Epithelial cell of prostate (primary cell): ENCODE results near the gene RTL10.

ENCODE experiments used
- DNase-seq: peaks from one replicate; pipeline ENCODE4 v3.0.0-alpha.2; 2011; ENCODE audit warnings: low read depth, low spot score
- H3K27ac ChIP-seq: fragments of 450-650 bp; 2 replicates; pipeline ENCODE4 v1.5.1; 2017; ENCODE audit warnings: mild to moderate bottlenecking

The RTL10 gene

DNA sequence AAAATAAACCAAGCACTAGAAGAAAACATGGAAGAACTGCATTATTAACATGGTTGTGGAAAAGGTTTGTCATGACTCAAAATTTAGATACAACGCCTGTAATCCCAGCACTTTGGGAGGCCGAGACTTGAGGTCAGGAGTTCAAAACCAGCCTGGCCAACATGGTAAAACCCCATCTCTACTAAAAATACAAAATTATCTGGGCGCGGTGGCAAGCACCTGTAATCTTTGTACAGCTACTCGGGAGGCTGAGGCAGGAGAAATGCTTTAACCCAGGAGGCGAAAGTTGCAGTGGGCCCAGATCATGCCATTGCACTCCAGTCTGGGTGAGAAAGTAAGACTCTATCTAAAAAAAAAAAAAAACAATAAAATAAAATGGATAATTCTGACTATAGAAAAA is 23.7 kb downstream of the RTL10 start:
- H3K27ac ChIP-seq, result no peak overlapping the region
- DNase-seq, result no peak

DNA sequence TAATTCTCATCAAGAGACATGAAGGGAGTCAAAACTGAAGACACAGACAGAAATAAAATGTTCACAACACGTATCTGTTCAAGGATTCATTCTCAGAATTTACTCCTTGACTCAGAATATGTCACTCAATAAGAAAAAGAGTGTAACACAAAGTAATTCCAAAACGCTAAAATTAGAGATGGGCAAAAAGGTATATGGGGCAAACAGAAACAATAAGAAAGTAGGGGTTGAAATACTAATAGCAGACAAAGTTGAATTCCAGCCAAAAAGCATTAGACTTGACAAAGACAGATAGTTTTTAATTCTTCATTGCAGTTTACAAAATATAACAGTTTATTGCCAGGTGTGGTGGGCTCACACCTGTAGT is 26.7 kb downstream of the RTL10 start:
- H3K27ac ChIP-seq, result no peak overlapping the region
- no peak for DNase-seq

DNA sequence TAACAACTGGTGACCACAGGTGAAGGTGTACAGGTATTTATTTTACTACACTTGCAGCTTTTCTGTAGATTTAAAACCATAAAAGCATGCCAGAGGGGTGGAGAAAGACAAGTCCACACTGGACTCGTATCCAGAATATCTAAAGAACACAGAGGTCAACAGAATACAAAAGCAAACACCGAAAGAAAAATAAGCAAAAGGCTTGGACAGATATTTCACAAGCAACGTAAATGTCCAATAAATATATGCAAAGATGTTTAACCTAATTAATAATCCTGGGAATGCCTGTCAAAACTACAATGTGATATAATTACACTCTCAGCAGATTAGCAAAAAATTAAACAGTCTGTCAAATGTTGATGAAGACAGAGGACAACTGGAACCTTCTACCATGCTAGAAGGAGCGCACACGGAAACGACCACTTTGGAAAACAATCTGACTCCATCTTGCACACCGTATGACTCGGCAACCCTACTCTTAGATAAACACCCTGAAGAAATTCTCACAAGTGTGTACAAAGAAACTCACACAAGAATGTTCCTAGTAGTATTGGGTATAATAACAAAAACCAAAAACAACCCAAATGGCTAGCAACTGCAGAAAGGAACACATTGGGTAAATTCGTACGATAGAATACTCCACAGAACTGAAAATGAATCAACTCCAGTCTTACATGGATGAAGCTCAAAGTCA is 27.2 kb downstream of the RTL10 start:
- no peak for DNase-seq
- no peak overlapping the region for H3K27ac ChIP-seq

DNA sequence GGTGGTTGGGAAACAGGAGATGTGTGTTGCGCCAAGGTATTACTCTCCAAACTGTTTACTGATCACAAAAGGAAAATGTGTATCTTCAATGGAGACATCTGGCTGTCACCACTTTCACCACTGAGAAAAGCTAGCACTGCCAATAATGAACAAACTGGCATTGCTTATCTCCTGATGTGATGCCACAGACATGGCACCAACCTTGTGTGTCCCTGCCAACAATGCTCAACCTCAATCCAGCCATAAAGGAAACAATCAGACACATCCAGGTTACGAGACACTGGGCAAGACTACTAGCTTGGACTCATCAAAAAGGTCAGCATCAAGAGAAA is 28.1 kb downstream of the RTL10 start:
- no peak for DNase-seq
- no peak overlapping the region for H3K27ac ChIP-seq

DNA sequence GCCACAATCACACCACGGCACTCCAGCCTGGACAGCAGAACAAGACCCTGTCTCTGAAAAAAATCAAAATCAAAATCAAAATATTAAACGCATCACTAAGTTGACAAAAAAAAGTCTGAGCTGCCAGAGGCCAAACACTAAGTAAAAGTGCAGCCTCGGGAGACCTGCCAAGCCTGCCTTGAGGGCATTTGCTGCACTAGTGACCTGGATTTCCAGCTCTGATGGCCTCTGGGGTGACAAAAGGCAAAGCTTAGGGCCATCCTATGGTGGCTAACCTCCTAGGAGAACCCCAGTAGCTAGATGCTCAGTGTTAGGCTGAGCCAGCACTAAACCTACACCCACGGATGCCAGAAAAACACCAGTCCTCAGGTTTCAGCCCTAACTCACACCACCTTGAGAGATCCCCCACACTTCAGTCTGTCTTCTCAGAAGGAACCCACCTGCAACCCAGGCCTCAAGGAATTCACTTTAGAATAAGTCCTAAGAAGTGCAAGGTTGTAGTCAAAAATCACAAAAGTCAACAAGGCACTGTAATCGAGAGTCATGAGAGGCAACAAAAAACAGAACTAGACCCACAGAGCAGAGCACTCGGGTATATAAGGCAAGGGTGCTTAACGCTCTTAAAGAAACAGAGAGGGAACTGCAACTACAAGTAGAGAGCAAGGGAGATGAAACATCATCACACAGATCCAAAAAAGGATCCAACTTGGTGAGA is 28.6 kb downstream of the RTL10 start:
- no peak overlapping the region for H3K27ac ChIP-seq
- DNase-seq, result no peak

DNA sequence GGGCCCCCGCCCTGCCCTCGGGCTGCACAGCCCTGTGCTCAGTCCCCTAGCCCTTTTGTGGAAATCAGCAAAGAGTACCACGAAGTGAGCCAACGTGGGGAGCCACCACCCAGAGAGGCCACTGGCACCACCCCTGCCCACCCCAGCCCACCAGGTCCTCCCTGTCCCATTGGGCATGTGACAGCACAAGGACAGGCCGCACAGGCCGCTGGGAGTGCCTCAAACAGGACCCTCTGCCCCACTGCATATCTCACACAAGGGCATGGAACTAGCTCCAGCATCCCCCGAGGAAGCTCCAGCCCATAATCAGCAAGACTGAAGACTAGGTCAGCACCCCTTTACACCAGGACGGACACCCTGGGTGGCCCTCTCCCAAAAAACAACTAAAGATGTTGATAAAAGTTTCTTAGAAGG is 29.7 kb downstream of the RTL10 start:
- DNase-seq, result no peak
- H3K27ac ChIP-seq, result no peak overlapping the region

DNA sequence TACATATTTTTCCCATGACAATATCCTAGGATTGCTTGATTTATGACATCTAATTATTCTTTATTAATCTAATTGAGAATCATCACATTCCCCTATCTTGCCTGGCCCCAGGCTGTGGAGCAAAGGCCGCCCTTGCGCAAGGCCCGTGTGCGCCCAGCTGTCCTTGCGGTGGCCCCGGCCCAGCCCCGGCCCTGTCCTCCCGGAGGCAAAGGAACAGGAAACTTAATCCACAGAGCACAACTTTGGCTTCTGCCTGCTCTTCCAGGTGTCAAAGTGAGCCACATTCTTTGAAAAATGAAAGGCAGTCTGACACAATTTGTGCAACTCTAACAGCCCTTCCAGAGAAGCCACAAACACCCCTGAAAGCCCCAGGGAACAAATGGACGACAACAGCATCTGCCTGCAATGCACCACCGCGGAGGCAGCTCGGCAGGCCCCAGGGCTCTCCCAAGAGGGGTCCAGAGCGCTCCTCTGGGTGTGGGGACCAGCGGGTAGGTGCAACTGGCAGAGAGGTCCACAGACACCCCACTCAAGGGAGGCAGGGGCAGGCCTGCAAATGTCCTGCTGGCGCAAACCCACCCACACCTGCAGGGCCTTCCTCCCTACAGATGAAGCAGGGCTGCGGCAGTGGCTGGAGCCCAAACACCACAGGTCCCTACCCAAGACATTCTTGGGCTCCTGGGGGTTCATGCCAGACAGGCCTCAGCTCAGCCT is 30.3 kb downstream of the RTL10 start:
- no peak overlapping the region for H3K27ac ChIP-seq
- DNase-seq, result no peak

DNA sequence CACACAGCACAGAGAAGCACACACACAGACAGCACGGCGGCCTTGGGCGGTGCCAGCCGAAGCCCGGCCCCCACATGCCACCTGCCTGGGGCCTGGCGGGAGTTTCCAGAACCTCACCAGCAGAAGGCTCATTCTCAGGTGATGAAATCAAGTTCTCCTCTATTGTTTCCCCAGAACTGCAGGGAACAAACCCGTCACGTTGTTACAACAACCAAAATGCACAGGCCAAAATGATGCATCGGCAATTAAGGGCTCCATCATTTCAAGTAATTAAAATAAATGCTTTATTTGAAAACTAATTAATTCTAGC is 30.8 kb downstream of the RTL10 start:
- no peak overlapping the region for H3K27ac ChIP-seq
- DNase-seq, result no peak

DNA sequence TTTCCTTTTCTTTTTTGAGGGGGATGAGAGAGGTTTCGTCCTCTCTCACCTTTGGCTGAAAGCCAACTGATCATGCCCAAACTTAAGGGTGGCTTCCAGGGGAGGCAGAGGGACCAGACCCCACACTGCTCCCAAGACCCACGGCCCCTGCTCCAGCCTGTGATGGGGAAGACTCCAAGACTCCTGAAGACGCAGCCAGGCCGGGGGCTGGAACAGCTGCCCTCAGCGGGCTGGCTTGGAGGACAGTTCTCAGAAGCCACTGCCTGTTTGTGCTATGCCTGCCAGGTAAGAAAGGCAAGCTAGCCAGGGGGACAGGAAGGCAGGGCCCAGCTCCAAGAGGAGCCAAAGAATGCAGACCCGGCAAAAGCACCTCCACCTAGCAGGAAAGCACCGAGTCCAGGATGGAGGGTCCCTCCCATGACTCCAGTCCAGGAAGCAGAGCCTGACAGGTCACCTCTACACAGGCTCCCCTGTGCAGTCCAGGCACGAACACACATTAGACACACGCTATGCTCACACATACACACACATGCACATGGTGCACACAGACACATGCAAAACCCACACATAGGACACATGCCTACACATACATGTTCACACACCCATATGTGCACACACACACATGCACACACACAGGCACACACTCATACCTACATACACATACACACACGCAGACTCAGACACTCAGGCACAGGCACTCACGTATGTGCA is 31.3 kb downstream of the RTL10 start:
- H3K27ac ChIP-seq, result no peak overlapping the region
- DNase-seq, result no peak

DNA sequence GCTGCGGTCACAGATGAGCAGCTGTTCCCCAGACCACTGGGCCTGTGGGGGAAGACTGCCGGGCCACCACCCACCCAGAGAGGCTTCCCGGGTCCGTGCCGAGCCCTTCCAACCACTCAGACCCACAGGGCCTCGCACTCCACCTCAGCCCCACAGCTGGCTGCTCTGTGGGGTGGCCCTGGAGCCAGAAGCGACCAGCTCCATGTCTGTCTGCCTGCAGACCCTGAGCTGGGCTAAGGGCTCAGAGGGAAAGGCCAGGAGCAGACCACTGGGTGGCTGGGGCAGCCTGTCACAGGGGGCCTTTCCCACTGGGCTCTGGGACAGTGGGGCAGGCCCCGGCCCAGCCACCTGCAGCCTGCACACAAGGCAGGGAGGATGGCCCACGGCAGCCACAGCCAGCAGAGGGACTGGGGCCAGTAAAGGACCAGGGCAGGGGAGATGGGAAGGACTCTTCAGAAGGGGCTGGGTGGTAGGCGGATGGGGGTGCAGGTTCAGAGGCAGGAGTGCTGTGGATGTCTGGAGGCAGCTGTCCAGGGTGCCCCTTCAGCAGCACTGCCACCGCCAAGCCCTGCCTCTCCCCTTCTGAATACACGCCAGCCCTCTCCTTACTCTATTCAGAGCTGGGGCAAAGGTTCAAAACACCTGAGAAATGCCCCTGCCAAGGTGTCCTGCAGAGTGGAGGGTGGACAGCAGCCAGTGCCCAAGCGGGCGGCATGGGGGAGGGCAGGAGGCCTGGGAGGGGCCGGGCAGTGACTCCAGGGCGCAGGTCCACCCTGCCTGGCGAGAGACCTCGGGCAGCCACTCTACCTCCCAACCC is 32.2 kb downstream of the RTL10 start:
- DNase-seq, result no peak
- no peak overlapping the region for H3K27ac ChIP-seq

DNA sequence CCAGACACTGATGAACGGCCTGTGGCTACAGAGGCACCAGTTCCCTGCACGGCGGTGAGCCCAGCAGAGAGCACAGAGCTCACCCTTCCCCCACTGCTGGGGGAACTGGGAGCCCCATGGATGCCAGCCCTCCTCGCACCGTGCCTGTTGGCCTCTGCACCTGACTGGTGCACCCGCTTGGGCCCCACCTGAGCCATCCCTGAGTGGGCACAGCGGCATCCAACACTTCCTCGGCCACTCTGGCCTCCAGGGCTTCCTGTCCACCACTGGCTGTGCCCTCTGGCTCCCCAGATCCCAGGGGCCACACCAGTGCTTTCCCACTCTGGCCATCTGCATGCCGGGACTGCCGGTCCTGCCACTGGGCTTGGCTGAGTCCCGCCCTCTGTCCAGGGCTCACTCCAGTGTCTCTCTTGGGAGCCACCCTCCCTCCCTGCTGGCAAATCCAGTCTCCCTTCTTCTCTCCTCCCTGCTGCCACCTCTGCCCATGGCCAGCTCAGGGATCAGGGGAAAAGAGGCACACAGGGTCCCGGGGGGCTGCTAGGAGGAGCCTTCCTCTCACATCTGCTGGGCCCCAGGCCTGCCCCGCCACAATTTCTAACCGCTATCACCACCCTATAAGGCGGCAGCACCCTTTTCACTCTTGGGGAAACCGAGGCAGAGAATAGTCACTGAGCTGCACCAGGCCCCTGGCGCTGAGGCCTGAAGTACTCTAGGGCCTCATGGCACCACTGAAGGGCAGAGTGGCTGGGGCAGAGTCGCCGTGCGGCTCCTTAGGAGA is 33.0 kb downstream of the RTL10 start:
- H3K27ac ChIP-seq, result no peak overlapping the region
- DNase-seq, result no peak

DNA sequence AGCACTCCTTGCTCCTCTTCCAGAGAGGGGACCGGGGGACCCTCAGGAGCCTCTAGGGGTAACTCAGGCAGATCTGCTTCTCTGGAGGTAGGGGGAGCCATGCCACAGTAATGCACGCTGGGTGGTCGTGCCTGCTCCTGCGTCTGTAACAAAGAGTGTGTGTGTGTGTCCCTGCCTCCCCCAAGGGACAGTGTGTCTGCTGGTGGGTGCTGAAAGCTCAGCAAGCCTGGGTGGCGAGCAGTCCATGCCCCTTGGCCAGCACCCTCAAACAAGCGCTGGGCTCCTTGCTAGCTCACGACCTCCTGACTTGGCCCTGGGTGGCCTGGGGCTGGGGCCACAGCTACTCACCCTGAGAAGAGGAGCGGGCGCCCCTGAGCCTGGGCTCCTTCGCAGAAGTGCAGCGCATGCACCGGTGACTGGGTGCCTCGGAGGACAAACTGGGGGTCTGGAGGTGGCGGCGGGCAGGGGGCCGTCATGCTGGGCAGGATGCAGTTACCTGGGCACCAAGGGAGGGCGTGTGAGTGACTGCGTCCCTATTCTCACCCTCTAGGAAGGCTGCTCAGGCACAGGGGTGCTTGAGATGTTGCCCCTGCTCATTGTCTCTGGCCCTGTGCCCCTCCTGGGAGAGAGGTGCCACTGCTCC is 33.7 kb downstream of the RTL10 start:
- DNase-seq, result no peak
- H3K27ac ChIP-seq, result no peak overlapping the region

DNA sequence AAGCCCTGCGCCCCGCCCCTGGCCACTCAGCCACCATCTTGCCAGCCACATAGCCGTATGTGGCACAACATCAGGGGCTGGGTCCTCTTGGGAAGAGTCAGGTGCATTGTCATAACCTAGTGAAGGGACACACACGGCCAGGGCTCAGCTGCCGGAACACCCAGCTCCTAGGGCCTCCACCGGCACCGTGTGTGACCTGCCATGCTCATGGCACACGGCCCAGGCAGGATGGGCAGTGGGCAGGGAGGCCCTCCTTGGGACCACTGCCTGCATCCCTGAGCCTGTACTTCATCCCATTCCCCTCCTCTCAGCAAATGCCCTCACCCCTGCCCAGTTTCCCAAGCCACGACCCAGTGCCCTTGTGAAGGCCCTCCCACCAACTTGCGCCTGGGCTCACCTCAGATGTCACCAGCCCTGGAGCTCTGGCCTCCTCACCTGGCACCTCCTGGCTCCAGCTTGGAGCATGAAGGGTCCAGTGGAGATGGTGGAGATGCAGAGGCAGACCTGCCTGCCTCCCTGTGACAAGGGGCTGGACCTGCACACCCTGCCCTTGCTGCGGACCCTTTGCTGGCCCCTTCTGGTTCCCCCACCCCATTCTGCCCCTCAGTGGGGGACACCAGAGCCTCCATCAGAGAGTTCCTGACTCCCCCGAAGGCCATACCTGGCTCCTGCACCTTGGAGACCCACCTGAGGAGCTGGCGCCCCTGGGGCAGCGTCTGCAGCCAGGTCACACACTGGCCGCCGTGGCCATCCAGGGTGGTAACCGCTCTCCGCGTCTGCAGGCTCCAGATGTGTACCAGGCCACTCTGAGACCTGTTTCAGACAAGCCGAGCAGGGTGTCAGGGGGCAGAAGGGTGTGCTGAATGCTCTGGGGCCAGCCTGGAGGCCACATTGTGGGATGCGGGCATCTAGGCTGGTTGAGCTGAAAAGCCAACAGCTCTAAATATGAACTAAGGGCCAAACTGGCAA is 34.5 kb downstream of the RTL10 start:
- DNase-seq, result no peak

DNA sequence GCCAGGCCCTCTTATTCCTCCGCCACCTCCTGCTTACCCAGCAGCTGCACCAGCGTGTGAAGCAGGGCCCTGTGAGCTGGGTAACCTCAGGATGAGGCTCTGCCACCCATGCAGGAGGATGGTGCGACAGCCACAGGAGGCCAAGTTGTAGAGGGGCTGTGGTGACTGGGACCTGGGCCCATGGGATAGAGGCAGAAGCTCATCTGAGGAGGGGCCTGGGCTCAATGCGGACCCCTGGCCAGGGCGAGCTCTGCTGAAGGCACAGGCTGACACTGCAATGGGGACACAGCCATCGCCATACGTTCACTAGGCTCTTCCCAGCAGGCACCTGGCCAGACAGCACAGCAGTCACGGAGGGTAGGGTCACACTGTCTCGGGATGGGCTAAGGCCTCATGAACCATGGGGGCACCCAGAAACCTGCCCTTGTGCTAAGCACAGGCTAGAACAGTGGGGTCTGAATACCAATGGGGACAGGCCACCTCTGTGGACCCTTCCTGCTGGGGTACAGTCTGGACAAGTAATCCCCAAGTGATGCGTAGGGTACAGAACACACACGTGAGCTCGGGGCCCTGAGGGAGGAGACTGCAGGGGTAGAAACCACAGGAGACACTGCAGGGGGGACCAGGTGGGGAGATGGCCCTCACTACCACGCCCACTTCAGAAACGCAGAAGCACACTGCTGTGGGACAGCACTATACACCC is 35.3 kb downstream of the RTL10 start:
- no peak for DNase-seq
- H3K27ac ChIP-seq, result no peak overlapping the region

More for the DNA sequence above, 34.5 kb downstream of the RTL10 start:
- no peak overlapping the region for H3K27ac ChIP-seq

DNA sequence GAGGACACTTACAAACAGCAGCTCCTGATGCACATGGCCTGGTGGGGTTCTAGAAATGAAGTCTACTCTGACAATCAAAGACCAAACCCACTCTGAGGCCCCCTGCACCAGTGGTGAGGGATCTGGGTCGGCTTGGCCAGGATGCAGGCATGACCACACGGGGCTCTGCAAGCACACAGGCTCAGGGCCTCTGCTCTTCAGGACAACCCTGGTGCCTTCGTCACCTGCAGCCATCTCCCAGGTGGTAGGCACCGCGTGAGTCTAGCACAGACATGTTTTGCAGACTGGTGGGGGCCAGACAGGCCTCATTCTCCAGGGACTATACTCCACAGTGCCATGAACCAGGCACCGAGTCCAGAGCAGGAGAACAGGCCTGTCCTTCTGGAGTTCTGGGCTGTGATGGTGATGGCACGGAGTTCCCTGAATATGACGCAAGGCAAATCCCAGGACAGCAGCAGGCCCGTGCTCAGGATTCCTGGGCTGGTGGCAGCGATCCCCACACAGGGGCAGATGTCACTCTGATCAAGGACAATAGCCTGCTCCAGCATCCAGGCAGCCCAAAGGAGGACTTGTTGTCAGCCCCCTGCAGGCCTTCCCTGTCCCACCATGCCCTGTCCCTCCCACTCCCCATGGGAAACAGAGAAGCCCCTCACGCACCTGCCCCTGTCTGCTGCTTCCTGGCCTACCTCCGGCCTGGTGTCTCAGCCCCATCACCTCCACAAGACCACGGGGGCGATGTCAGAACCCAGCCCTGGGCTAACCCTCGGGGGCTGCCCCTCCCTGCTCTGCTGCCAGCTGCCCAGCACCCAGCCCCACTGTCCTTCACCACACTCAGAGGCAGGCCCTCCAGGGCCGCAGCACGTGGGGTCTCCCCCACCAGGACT is 36.1 kb downstream of the RTL10 start:
- no peak for DNase-seq
- no peak overlapping the region for H3K27ac ChIP-seq

DNA sequence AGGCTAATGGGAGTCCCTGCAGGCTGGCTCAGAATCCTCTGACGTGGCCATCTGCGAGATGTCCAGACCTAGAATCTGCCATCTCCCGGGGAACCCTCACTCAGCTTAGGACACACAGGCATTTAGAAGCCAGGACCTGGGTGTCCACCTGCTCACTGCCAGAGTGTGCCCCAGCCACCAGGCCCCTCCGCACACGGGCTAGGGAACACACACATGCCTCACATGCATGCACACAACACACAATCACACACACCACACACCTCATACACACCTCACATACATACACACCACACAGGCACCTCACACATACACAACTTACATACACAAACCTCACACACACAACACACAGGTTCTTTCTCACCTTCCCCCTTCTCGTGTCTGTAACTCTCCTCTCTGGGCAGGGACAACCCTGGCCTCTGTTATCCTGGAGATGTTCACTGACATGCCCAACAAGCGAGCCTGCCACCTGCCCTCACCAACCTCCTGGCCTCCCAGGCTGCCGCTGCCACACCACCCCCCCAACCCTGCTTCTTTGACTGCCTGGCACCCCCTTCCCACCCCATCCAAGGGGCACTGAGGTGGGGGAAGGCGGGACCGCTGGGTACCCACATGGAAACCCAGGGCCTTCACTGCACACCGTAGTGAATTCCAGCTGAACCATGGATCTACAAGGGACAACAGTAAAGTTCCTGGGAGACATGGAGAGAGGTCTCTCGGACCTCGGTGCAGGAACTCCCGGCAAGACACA is 38.1 kb downstream of the RTL10 start:
- no peak for DNase-seq
- H3K27ac ChIP-seq, result no peak overlapping the region
